PC-3 (cell line): ENCODE results near the gene CUL3. TPM values are rescaled to one million over a fixed set of nuclear protein-coding genes. Genes with fewer than 3 reads are reported as not detected.

Experiments
- ATAC-seq: fragments of 200-7000 bp; cut with Tn5 transposase; 2 replicates; pipeline ENCODE4 v1.9.1; 2020; ENCODE audit warnings: mild to moderate bottlenecking, moderate library complexity
- BruUV-seq: library from RNA; stranded (reverse); fragments of 400-500 nt; replicated peaks from 2 replicates; lab custom pipeline; 2021; lab: Mats Ljungman, UMichigan
- CTCF ChIA-PET: fragments of 300-600 bp; sonication (Branson Sonifier 250); formaldehyde crosslinking; loops from one replicate; lab custom pipeline; 2022; ENCODE audit warnings: antibody characterized with exemption; lab: Charles Lee
- POLR2A ChIA-PET: fragments of 300-600 bp; sonication (Branson Sonifier 250); formaldehyde crosslinking; loops from one replicate; lab custom pipeline; 2022; ENCODE audit warnings: antibody characterized with exemption; ENCODE audit not compliant: unreplicated experiment; lab: Charles Lee
- DNase-seq: peaks from one replicate; pipeline ENCODE4 v3.0.0-alpha.2; 2015
- H2AFZ ChIP-seq: fragments of 300-600 bp; sonication (generic); 2 replicates; pipeline ENCODE4 v1.6.0; 2016; ENCODE audit warnings: antibody characterized with exemption, low read length
- H3F3A ChIP-seq: fragments of 300-600 bp; sonication (generic); one replicate; pipeline ENCODE4 v1.6.0; 2017; ENCODE audit warnings: antibody characterized with exemption, low read length, control low read depth, mild to moderate bottlenecking; ENCODE audit not compliant: unreplicated experiment
- H3K27ac ChIP-seq: fragments of 300-600 bp; sonication (generic); 2 replicates; pipeline ENCODE4 v1.5.1; 2016; ENCODE audit warnings: mild to moderate bottlenecking, low read length
- H3K27me3 ChIP-seq: fragments of 300-600 bp; sonication (generic); 2 replicates; pipeline ENCODE4 v1.6.1; 2016; ENCODE audit warnings: low read length, mixed read lengths
- H3K36me3 ChIP-seq: fragments of 300-600 bp; sonication (generic); 2 replicates; pipeline ENCODE4 v1.6.1; 2016; ENCODE audit warnings: low read depth, mixed run types, low read length, mixed read lengths
- H3K4me1 ChIP-seq: fragments of 300-600 bp; sonication (generic); 2 replicates; pipeline ENCODE4 v1.5.1; 2016; ENCODE audit warnings: low read length; ENCODE audit not compliant: insufficient read depth
- H3K4me2 ChIP-seq: fragments of 300-600 bp; sonication (generic); 2 replicates; pipeline ENCODE4 v1.6.0; 2016; ENCODE audit warnings: low read length
- H3K4me3 ChIP-seq: fragments of 300-600 bp; sonication (generic); 2 replicates; pipeline ENCODE4 v1.5.1; 2016; ENCODE audit warnings: mild to moderate bottlenecking, low read length, mixed read lengths
- H3K79me2 ChIP-seq: fragments of 300-600 bp; sonication (generic); 2 replicates; pipeline ENCODE4 v1.6.1; 2017; ENCODE audit warnings: low read length, mixed read lengths
- H3K9ac ChIP-seq: fragments of 300-600 bp; sonication (generic); 2 replicates; pipeline ENCODE4 v1.6.0; 2016; ENCODE audit warnings: mild to moderate bottlenecking, low read length
- H3K9me2 ChIP-seq: fragments of 300-600 bp; sonication (generic); replicated peaks from 2 replicates; pipeline ENCODE4 v1.6.1; 2016; ENCODE audit warnings: mixed run types, low read length, mixed read lengths
- H3K9me3 ChIP-seq: fragments of 300-600 bp; sonication (generic); 2 replicates; pipeline ENCODE4 v1.6.1; 2016; ENCODE audit warnings: low read length, mixed read lengths
- H4K20me1 ChIP-seq: fragments of 300-600 bp; sonication (generic); 2 replicates; pipeline ENCODE4 v1.6.1; 2016; ENCODE audit warnings: low read length, mixed read lengths
- CTCF ChIP-seq: fragments of 300-600 bp; sonication (generic); conservative IDR thresholded peaks from 2 replicates; pipeline ENCODE4 v1.5.1; 2017; ENCODE audit warnings: antibody characterized with exemption, low read depth, mild to moderate bottlenecking, low read length
- EZH2 ChIP-seq: fragments of 300-600 bp; sonication (generic); IDR thresholded peaks from one replicate; pipeline ENCODE4 v1.6.1; 2017; ENCODE audit warnings: antibody characterized with exemption, mild to moderate bottlenecking, low read length; ENCODE audit not compliant: unreplicated experiment
- EZH2phosphoT487 ChIP-seq: fragments of 300-600 bp; sonication (generic); IDR thresholded peaks from 2 replicates; pipeline ENCODE4 v1.6.1; 2018; ENCODE audit warnings: mild to moderate bottlenecking, antibody characterized with exemption, low read length, borderline replicate concordance
- intact Hi-C: fragments of 100-400 bp; cut with micrococcal nuclease; formaldehyde crosslinking; loops from 2 replicates; pipeline ENCODE4 v1.9.0; 2023
- total RNA-seq: library from RNA; depleted of rRNA; stranded (reverse); fragments of >200 nt; gene quantifications from 2 replicates; pipeline ENCODE4 v1.2.3, GENCODE V29; 2014

CUL3 gene
- total RNA-seq, 1 experiment from 2014 or later, result 50.4 TPM

- no peaks in the 10 kb centered on the region for H3K9me3 ChIP-seq
- POLR2A ChIA-PET, result no interaction called here
- CTCF ChIA-PET, result no interaction called here
- no peak overlapping the region for H3K9ac ChIP-seq
- H2AFZ ChIP-seq, result no peak overlapping the region
- H3K79me2 ChIP-seq, result no peaks in the 10 kb centered on the region
- H3K4me1 ChIP-seq, result peaks cover 9% of the 10 kb centered on the region; the same call in 1 of the 2 replicates
- no peak for ATAC-seq
- intact Hi-C loops, result no loop called here
- TF ChIP-seq EZH2phosphoT487, result no peak
- TF ChIP-seq EZH2, result no peak
- no peak for TF ChIP-seq CTCF
- H3K9me2 ChIP-seq, result no peaks in the 10 kb centered on the region
- H3K36me3 ChIP-seq, result no peaks in the 10 kb centered on the region
- DNase-seq, result no peak
- H3K4me2 ChIP-seq, result no peak overlapping the region
- H3K4me3 ChIP-seq, result no peak overlapping the region
- no peak overlapping the region for H3K27ac ChIP-seq
- H3K27me3 ChIP-seq, result no peaks in the 10 kb centered on the region
- H4K20me1 ChIP-seq, result no peaks in the 10 kb centered on the region
- BruUV-seq, result no TSS peak
- H3F3A ChIP-seq, result no peaks in the 10 kb centered on the region
Observed at GRCh38 chr2:224591220-224591619, 6.1 kb upstream of the CUL3 start.

DNA sequence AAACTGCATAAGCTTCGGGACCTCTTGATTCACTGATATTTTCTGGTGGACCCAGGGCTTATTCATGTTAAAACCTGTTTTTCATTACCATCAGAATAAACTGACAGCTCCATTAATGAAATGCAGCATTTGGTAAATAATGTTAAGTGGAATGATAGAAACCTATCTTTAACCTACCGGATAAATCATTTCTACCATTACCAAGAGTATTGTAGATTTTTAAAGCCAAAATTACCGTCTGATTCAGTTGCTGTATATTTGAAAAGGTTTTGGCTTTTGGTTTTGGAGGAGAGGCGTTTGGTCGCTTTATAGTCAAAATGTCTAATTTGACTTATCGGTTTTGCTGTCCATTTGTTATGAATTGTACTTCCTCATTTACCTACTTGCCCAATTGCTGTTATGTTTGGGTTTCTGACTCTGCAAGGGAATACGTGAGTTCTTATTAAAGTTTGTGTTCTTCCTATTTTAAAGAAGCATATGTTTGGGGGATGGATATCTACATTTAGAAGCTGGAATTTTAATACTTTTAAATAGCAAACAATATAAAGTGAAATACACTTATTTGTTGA is 1.0 kb upstream of the CUL3 start:
- CTCF ChIA-PET, result interaction anchor here (0.6 kb wide), 1 partner anchor 62 kb away, joined by 4 read pairs; no protein-coding TSS in a partner anchor

More for the DNA sequence above, 1.0 kb upstream of the CUL3 start:
- Histone ChIP-seq H3K4me1 (peaks cover 25% of the 10 kb centered on the region), H3K27me3 (no peaks in the 10 kb centered on the region), H3K4me2 (peak overlapping the region; percentile 93), H3K4me3 (peak overlapping the region; percentile 76), H4K20me1 (peaks cover 29% of the 10 kb centered on the region), H3K9me3 (no peaks in the 10 kb centered on the region), H2AFZ (peak overlapping the region; percentile 81), H3K79me2 (peaks cover 33% of the 10 kb centered on the region), H3K9ac (peak overlapping the region; percentile 77), H3F3A (no peaks in the 10 kb centered on the region), H3K9me2 (no peaks in the 10 kb centered on the region), H3K36me3 (peaks cover 8% of the 10 kb centered on the region; the same call in 1 of the 2 replicates), H3K27ac (peak overlapping the region; percentile 39)
- TF ChIP-seq CTCF, result no peak
- TSS peak; percentile 73 for BruUV-seq
- intact Hi-C loops, result loop anchor here (5.0 kb wide), 1 partner anchor 61 kb away; no protein-coding TSS in a partner anchor
- ATAC-seq (no peak), DNase-seq (peak; percentile 11)
- POLR2A ChIA-PET, result interaction anchor here (0.6 to 1.0 kb wide), 8 partner anchors 13 to 666 kb away, joined by 3 to 9 read pairs (median 4); no protein-coding TSS in a partner anchor
